NK-92 treated with Interleukin-12 subunit alpha and Interleukin-12 subunit beta, amount 100 ng/mL, for 24 hours (cell line): Measurements from ENCODE around the gene MDFI.

Experiments used
- DNase-seq: peaks from one replicate; lab custom pipeline; 2025; lab: John Stamatoyannopoulos, UW

MDFI gene

DNA sequence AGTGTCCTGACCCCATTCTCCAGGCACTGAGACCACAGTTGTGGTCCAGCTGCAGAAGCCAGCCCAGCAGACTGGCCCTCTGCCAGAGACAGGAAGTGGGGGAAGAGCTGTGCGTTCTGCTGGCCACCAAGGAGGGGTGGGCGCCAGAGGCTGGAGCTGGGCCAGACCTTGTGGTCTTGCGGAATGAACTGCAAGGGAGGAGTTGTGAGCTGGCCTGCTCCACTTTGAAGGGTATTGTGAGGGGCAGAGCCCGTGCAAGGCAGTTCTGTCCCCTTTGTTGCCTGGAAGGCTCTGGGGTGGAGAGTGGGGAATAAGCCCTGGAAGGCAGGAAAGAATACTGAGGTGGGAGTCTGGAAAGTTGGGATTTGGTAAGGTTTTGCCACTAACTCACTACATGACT, 3.6 kb upstream of the MDFI start:
- DNase-seq = no peak

DNA sequence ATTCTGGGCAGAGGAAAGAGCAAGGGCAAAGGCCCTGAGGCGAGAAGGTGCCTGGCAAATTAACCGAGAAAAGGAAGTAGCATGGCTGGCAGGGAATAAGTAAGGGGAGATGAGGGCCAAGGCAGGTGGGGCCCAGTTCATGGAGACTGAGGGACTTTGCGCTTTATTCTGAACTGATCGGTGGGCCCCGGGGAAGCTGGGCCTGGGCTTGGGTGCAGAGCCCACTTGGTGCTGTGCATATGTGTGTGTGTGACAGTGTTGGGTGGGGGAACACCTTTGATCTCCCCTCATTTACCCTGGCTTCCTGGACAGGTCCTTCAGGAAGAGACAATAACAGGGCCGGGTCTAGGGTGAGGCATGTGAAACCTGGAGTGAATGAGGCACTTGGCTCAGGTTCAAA, 2.9 kb upstream of the MDFI start:
- no peak for DNase-seq

DNA sequence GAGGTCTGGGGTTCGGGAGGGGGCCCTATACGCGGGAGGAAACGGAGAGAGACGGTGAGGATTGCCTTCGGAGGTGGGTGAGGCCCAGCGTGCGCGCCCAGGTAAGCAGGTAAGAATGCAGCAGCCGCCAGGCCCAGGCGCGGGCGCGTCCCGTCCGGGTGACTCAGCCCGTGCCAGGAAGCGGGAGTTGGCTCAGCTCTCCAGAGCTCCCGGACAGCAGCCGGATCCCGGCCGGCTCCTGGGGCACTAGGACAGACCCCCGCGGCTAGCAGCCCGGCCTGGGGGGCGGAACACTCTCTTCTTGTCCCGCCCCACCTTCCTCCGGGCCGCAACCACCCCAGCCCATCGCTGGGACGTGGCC, 1.5 kb upstream of the MDFI start:
- no peak for DNase-seq

DNA sequence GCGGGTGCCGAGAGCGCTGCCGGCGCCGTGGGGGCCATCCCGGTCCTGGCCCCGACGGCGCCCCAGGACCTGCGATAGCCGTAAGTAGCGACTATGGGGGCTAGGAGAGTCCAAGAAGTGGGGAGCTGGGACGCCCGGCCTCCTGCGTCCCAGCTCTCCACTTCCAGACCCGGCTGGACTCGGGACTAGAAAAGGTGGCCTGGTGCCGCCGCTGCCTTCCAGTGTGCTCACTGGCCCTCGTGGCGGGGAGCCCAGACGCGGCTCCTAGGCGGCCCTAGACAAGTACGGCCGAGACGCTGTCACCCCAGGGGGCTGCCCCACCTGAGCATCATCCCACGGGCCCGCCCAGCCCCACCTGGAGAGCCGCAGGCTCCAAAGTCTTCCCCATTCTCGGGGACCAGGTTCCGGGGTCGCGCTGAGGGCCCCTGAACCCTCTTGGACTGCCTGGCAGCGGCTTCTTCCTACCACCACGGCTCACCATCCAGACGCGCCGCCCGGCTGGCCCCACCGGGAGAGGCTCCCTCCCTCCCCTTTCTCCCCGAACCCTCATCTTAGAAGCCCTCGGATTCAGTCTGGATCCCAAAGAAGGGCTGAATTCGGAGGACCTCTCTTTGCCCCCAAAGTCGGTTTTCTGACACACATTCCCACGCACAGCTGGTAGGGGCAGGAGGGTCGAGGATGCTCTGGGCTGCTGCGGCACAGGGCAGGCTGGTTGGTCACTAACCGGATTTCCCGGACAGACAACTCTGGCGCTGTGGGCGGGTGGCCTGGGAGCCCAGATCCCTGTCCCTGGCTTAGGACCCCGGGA, 870 bp upstream of the MDFI start:
- no peak for DNase-seq

DNA sequence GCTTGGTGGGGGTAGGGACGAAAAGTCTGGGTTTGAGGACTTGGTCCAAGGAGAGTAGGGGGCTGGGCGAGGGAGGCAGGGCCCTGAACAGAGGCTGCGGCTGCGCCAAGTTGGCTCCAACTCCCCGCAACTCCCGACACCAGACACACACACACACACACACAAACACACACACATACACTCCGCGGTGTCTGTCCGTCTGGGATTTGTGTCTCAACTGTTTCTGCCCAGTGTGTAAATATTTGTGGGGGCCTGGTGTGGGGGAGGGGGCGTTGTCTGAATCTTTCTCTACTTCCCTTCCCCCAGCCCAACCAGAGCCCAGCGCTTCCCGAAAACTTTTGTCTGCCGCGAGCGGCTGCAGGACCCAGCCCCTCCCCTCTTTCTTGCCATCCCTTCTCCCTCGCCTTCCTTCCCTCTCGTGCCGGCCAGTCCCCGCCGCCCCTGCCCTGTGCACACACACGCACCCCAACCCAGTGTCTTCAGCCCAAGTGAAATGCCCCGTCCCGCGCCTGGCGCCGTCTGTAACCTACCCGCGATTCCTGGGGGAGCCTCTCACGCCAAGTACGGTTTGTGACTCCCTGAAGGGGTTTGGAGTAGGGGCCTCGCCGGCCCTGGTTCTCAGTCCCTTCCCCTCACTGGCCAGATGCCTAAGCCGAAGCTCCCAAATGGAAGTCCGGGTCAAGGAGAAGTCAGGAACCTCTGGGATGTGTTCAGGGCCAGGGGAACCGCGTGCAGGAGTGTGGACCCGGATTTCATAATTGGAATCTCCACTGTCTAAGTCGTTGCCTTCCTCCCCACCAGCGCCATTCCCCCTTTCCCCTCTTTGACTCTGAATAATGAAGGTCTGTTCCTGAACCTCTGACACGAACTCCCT, 904 bp downstream of the MDFI start:
- DNase-seq = no peak

DNA sequence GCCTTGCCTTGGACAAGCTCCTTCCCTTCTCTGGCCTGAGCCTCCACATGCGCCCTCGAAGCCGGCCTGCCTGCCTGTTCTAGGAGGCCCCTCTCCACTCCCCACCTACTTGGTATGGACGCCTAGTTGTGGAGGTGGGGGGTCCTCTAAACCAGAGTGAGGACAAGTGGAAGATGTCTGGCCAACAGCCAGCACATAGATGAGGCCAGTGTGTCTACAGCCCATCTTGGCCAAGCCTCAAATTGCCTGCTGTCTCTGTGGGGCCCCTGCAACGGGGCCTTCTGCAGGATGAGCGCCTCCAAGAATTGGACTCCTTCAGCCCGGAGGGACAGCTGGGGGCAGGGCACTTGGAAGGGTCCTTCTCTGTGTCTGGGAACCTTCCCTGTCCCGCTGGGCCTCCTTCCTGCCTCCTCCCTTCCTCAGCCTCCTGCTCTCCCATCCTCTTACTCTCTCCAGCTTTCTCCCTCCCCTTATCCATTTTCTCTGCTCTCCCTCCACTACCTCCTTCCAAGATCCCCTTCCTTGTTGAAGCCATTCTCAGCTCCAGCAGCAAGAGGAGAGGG, 1.6 kb downstream of the MDFI start:
- no peak for DNase-seq

DNA sequence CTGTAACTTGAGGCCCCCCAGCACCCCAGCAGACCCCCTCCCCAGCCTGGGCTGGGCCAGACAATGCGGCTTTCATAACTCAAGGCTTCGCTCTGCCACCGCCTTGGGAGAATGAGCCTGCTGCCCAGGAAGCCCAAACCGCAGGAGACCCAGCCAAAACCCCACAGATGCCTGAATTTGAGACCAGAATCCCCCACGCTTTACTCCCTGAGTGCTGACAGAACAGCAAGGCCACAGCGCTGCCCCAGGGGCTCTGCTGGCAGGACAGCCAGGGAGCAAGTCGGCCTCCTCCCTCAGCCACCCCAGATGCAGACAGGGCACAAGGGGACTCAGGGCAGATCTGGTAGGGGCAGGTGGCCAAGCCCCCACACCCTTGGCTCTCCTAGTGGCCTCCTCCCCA, 2.2 kb downstream of the MDFI start:
- no peak for DNase-seq

DNA sequence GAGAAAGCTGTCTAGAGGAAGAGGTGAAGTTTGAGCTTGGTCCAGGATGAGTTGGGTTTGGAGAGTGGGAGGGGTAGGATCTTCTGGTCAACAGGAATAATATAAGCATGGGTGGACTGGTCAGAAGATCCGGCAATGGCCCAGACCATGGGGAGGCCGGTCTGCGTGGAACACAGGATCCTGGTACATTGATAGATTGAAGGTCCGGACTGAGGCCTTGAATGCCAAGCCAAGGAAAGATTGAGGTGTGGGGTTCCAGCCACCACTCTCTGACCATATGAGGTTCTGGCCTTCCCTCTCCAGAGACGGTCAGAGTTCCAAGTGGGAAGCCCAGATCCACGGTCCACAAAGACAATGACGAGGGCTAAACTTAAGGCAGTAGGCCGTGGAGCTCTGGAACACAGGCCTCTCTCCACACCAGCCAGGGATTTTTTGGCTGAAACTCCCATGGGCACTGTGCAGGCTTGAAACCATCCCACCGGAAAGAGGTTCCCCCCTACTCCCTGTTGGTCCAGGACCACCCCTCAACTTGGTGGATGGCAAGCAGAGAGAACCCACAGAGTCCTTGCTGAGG, 3.2 kb downstream of the MDFI start:
- DNase-seq = no peak

DNA sequence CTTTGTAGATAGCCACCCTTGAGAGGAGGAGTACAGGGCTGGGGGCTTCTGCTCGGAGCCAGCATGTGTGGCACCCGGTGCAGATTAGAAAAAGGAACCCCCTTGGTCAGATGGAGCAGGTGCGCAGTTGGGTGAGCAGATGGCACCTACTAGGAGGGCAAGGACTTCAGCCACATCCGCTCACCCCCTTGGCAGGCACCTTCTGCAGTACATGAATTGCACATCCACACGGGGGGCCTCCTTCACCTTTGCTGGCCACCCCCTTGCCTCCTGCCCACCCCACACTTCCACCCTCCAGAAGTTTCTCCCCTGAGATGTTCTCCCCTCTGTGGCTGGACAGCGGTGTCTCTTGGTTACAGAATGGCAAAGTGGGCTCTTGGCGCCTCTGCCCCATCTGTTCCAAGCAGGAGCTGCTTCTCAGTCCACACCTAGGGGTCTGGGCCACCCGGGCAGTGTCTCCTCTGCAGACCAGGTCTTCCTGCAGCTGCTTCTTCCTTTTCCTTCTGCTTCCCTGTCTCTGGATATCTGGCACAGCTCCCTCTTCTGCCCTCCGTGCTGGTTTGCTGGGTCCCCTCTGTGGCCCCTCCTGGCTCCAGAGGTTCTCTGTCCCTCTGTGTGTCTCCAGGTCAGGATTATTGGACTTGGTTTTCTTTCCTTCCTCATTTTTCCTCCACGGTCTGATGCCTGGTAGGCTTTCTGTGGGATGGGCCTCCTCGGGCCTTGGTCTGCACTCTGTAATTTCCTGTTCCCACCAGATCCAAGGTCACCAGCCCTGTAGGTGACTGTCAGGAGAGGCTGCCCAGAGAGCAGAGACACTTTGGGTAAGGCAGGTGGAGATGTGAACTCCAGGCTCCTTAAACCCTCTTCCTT, 4.1 kb downstream of the MDFI start:
- no peak for DNase-seq

DNA sequence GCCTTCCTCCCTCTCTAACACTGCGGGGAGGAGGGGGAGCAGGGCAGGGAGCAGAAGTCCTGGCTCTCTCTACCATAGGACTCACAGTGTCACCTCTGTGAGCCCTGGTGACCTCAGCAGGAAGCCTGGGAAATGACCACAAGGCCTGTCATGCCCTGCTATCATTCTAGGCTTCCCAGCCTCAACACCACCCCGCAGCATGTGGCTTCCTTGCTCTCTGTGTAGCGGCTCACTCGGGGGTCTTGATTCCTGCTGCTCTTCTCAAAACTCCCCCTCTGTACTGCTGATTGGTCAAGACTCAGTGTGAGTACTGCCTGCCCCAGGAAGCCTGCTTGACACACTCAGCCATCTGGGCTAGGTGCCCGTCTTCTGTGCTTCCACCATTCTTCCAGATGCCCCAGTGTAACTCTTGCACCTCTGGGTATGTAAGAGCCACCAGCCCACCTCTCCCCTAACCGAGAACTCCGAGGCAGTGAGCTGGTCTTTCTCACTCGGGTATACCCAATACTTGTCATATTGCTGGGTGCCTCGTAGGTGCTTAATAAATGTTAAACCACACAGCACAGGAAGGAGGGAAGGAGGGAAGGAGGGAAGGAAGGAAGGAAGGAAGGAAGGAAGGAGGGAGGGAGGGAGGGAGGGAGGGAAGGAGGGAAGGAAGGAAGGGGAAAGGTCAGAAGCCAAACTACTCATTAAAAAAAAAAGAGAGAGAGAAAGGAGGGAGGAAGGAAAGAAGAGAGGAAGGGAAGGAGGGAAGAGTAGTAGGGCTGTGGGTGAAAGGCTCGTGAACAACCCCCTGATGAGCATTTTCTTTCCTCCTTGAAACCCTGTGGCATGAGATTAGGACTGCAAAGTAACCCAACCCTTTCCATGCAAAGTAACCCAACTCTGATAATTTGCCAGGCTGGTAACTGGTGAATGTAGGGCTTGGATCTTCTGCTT, 5.0 kb downstream of the MDFI start:
- DNase-seq = no peak

DNA sequence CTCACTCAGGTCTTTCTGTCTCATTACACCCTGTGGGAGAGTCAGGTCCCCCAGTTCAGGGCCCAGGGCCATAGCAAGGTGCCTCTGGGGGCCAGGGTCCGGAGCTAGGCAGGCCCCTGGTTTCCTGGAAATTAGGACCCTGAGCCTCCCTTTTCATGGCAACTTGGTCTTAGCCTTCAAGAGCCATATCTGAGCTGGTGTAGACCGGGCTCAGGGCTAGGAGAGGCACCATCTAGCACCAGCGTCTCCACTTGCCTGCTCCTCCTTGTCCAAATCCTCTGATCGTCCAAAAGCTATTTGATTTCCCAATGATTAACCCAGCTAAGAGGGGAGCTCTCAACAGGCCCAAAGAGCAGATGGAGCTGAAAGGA, 5.6 kb downstream of the MDFI start:
- no peak for DNase-seq

DNA sequence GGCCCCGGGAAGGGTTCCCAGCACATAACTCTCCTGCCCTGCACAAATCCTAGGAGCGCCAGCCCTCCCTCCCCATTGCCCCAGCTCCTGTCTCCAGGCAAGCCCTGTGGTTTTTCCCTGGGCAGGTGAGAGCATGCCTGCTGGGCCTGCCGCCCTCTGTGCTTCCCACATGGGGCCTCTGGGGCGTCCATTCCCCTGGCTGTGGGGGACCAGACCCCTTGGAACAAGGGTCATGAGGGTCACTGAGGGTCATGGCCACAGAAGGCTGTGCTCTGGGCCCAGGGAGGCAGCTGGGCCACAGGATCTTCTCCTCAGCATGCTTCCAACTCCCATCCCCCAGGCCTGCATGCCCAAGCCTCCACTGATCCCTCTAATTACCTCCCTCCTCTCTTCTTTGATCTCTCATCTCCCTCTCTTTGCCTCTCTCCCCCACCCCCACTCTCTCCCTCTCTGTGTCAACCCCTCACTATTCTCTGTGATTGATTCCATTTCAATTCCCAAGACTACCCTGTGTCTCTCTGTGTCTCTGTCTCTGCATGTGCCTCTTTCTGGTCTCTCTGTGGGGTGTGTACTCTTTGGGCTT, 6.1 kb downstream of the MDFI start:
- DNase-seq = no peak

DNA sequence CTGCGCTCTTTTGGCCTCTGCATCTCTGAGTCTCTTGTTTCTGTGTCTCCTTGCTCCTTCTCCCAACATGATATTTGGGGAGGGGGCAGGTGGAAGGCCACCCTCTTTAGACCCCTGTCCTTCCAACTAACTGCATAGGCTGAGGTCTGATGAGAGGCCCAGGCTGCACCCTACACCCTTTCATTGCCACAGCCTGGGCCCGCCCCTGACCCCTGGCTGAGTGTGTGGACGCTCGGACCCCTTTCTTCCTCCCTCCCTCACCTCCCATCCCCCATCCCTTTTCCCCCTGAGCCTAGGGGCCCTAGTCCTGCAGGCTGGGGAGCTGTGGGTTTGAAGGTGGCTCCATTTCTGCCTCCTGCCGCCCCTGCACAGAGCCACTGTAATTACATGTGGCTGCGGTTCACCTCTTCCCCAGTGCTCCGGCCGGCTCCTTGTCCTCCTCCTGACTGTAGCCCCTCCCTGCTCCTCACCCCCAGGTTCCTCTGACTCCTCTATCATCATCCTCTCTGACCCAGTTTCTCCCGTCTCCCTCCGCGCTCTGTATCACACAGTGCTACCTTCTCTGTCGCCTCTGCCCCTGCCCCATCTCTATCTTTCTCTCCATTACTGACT, 6.8 kb downstream of the MDFI start:
- no peak for DNase-seq

DNA sequence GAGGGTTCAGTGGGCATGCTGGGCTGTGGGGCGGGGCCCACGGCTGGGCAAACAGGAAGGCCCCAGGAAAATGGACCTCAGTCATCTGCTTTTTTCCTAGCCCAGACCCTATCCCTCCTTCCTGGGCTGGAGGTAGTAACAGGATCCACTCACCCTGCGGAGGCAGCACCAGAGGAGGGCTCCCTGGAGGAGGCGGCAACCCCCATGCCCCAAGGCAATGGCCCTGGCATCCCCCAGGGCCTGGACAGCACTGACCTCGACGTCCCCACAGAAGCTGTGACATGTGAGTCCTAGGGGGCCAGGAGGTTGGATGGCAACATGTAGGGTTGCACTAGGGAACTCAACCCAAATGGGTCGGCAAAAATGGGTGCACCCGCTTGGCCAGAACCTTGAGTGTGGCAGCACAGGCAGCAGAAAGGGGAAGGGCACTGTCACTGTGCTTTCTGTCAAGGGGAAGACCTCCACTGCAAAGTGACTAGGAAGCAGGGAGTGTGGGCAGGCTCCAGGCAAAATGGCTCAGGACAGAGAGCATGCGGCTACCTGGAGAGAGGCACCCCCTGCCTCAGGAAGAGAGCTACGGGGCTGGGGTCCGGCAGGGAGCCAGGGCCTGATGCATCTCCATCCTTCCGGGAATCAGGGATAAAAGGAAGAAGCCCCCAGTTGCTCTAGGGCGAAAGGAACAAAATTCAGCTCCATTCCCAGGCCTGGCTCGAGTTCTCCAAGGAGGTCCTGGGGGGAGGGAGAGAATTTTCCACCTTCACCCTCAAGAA, 7.9 kb downstream of the MDFI start:
- no peak for DNase-seq

DNA sequence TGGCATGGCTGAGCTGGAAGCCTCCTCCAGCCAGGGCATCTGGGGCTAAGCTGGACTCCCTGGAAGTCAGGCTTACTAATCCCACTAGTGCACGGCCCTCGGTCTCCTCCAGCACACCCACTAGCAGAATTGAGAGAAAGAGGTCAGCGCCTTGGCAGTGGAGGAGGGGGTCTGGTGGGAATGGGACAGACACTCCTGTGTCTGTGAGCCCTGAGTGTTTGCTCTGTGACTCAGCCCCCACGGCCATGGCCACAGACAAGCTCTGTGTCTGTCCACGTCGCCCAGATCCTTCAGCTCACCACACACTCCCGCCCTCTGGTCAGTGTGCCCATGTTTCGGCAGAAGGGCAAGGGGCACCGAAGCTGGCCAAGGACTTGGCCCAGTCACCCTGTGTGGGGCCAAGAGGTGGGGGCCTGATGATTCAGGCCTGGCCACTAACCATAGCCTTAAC, 8.8 kb downstream of the MDFI start:
- DNase-seq = no peak

DNA sequence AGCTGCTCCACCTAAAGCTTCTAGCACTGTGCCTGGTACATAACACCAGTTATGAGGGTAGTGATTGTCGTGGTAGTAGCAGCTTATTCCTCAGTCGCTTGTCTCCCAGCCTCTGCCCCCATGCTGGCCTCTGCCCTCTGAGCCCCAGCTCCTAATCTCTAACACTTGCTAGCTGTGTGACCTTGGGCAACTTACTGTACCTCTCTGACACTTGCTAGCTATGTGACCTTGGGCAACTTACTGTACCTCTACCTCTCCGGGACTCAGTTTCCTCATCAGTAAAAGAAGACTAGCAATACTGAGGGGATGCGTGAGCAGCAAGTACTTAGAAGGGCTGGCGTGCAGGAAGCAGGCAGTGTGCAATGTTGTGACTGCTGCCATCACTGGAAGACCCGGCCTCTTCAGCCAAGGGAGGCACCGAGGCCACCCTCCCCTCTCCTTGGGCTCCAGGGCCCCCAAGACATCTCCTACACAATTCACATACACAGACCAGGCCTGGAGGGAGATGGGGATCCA, 9.9 kb downstream of the MDFI start:
- DNase-seq = no peak

DNA sequence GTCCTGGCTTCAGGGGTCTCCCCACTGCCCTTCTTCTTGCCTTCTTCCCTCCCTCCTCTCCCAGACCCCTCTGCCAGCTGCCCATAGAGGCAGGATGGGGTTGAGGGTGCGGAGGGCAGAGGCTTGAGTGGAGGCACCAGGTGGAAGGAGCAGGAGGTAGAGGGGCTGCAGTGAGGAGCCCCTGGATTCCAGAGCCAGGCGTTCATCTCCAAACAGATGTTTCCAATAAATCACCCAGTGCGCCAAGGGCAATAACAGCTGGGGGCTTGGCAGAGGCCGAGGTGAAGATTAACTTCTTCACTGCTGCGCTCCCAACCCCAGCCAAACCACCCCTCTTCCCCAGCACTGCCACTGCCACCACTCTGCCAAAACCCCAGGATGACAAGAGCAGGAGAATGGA, 10.7 kb downstream of the MDFI start:
- DNase-seq = no peak

DNA sequence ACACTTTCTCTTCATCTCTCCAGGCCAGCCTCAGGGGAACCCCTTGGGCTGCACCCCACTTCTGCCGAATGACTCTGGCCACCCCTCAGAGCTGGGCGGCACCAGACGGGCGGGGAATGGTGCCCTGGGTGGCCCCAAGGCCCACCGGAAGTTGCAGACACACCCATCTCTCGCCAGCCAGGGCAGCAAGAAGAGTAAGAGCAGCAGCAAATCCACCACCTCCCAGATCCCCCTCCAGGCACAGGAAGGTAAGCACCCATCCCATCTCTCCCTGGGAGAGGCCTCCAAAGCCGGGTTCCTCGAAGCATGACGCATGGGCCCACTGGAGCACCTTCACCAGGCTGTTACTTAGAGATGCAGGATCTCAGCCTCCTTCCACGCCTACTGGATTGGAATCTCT, 11.3 kb downstream of the MDFI start:
- DNase-seq = no peak

DNA sequence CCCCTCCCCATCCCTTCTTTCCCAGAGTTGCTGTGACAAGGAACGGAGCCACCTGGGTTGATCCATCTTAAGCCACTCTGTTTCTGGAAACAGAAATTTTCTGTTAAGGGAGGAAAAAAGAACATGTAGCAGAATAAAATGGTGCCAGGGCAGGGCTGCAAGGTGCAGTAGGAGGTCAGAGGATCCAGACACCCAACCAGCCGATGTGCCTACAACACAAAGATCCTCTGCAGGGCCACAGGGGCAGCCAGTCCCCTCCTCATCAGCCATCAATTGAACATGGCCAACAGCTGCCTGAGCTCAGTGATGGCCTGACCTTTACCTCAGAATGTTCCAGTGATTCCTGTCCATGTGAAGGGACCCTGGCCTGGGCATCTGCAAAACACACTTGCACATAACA, 11.9 kb downstream of the MDFI start:
- no peak for DNase-seq
